WTC11 (cell line): Measurements from ENCODE around the gene SCGB1D2.

Experiments
- CREM ChIP-seq: sonication (generic); formaldehyde crosslinking; IDR thresholded peaks from 2 replicates; pipeline ENCODE4 v1.8.1; 2022; ENCODE audit warnings: mild to moderate bottlenecking, missing genetic modification reagents, moderate library complexity
- JUN ChIP-seq: sonication (generic); formaldehyde crosslinking; IDR thresholded peaks from 2 replicates; pipeline ENCODE4 v1.8.0; 2023; ENCODE audit warnings: mild to moderate bottlenecking, missing genetic modification reagents
- NFE2L1 ChIP-seq: sonication (generic); formaldehyde crosslinking; IDR thresholded peaks from 2 replicates; pipeline ENCODE4 v1.8.1; 2023; ENCODE audit warnings: missing genetic modification reagents
- NR2C2 ChIP-seq: sonication (generic); formaldehyde crosslinking; IDR thresholded peaks from 2 replicates; pipeline ENCODE4 v1.8.0; 2022; ENCODE audit warnings: mild to moderate bottlenecking, missing genetic modification reagents
- RELA ChIP-seq: sonication (generic); formaldehyde crosslinking; IDR thresholded peaks from 2 replicates; pipeline ENCODE4 v1.8.1; 2022; ENCODE audit warnings: missing genetic modification reagents, mild to moderate bottlenecking, borderline replicate concordance
- SP1 ChIP-seq: sonication (generic); formaldehyde crosslinking; conservative IDR thresholded peaks from 2 replicates; pipeline ENCODE4 v1.8.1; 2022; ENCODE audit warnings: missing genetic modification reagents
- TCF7 ChIP-seq: sonication (generic); formaldehyde crosslinking; IDR thresholded peaks from 2 replicates; pipeline ENCODE4 v1.8.0; 2022; ENCODE audit warnings: mild to moderate bottlenecking, low read depth, missing genetic modification reagents, moderate library complexity
- TEAD4 ChIP-seq: sonication (generic); formaldehyde crosslinking; IDR thresholded peaks from 2 replicates; pipeline ENCODE4 v1.8.0; 2022; ENCODE audit warnings: mild to moderate bottlenecking, missing genetic modification reagents
- ZNF396 ChIP-seq: fragments of 250-450 bp; sonication (Bioruptor Pico); IDR thresholded peaks from 2 replicates; pipeline ENCODE4 v1.8.0; 2021; ENCODE audit warnings: mild to moderate bottlenecking, moderate library complexity, borderline replicate concordance
- TF ChIP-seq, protein P1 (sequence below): fragments of 200-600 bp; IDR thresholded peaks from 2 replicates; pipeline ENCODE4 v1.8.0; 2022; ENCODE audit warnings: antibody characterized with exemption
- TF ChIP-seq, protein P2 (sequence below): sonication (generic); formaldehyde crosslinking; IDR thresholded peaks from 2 replicates; pipeline ENCODE4 v1.8.0; 2022; ENCODE audit warnings: mild to moderate bottlenecking, missing genetic modification reagents
- TF ChIP-seq, protein P3 (sequence below): sonication (generic); formaldehyde crosslinking; IDR thresholded peaks from 2 replicates; pipeline ENCODE4 v1.8.1; 2023; ENCODE audit warnings: mild to moderate bottlenecking, missing genetic modification reagents, moderate library complexity
- TF ChIP-seq, protein P4 (sequence below): sonication (generic); formaldehyde crosslinking; IDR thresholded peaks from 2 replicates; pipeline ENCODE4 v1.8.1; 2022; ENCODE audit warnings: mild to moderate bottlenecking, missing genetic modification reagents, moderate library complexity, borderline replicate concordance
- TF ChIP-seq, protein P5 (sequence below): sonication (generic); formaldehyde crosslinking; IDR thresholded peaks from 2 replicates; pipeline ENCODE4 v1.8.1; 2022; ENCODE audit warnings: low read depth, mild to moderate bottlenecking, moderate library complexity, missing genetic modification reagents, borderline replicate concordance

DNA sequence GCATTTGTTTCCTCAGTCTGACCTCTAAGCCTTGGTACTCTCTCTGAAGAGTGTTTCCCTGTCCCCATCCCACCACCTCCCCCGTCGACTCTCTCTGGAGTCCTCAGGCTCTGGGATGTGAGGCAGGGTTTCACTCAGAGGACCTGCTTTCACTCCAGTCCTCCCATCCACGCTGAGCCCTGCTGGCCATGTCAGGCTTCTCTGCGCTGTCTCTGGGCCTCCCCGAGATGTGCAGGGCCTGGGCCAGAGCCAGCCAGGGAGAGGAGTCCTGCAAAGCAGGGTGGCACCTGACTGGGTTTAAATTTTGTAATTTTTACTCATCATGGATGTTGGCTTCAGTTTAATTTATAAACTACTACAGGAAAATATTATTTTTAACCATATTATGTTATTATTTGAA lies 31.2 kb downstream of the SCGB1D2 start:
- no peak for TF ChIP-seq NR2C2 (CRISPR knock-in tag)
- TF ChIP-seq, protein P1, sequence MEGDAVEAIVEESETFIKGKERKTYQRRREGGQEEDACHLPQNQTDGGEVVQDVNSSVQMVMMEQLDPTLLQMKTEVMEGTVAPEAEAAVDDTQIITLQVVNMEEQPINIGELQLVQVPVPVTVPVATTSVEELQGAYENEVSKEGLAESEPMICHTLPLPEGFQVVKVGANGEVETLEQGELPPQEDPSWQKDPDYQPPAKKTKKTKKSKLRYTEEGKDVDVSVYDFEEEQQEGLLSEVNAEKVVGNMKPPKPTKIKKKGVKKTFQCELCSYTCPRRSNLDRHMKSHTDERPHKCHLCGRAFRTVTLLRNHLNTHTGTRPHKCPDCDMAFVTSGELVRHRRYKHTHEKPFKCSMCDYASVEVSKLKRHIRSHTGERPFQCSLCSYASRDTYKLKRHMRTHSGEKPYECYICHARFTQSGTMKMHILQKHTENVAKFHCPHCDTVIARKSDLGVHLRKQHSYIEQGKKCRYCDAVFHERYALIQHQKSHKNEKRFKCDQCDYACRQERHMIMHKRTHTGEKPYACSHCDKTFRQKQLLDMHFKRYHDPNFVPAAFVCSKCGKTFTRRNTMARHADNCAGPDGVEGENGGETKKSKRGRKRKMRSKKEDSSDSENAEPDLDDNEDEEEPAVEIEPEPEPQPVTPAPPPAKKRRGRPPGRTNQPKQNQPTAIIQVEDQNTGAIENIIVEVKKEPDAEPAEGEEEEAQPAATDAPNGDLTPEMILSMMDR = no peak
- TF ChIP-seq, protein P2, sequence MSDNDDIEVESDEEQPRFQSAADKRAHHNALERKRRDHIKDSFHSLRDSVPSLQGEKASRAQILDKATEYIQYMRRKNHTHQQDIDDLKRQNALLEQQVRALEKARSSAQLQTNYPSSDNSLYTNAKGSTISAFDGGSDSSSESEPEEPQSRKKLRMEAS = no peak
- no peak for TF ChIP-seq NFE2L1 (CRISPR knock-in tag)
- TF ChIP-seq, protein P3, sequence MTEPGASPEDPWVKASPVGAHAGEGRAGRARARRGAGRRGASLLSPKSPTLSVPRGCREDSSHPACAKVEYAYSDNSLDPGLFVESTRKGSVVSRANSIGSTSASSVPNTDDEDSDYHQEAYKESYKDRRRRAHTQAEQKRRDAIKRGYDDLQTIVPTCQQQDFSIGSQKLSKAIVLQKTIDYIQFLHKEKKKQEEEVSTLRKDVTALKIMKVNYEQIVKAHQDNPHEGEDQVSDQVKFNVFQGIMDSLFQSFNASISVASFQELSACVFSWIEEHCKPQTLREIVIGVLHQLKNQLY = no peak
- TF ChIP-seq, protein P4, sequence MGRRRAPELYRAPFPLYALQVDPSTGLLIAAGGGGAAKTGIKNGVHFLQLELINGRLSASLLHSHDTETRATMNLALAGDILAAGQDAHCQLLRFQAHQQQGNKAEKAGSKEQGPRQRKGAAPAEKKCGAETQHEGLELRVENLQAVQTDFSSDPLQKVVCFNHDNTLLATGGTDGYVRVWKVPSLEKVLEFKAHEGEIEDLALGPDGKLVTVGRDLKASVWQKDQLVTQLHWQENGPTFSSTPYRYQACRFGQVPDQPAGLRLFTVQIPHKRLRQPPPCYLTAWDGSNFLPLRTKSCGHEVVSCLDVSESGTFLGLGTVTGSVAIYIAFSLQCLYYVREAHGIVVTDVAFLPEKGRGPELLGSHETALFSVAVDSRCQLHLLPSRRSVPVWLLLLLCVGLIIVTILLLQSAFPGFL = no peak
- no peak for TF ChIP-seq ZNF396 (CRISPR knock-in tag)
- TF ChIP-seq SP1 (CRISPR knock-in tag) = no peak
- no peak for TF ChIP-seq JUN (CRISPR knock-in tag)
- TF ChIP-seq RELA (CRISPR knock-in tag) = no peak
- TF ChIP-seq, protein P5, sequence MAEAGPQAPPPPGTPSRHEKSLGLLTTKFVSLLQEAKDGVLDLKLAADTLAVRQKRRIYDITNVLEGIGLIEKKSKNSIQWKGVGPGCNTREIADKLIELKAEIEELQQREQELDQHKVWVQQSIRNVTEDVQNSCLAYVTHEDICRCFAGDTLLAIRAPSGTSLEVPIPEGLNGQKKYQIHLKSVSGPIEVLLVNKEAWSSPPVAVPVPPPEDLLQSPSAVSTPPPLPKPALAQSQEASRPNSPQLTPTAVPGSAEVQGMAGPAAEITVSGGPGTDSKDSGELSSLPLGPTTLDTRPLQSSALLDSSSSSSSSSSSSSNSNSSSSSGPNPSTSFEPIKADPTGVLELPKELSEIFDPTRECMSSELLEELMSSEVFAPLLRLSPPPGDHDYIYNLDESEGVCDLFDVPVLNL (CRISPR knock-in tag) = no peak
- no peak for TF ChIP-seq TEAD4 (CRISPR knock-in tag)
- TF ChIP-seq CREM = no peak
- TF ChIP-seq TCF7 = no peak
